IMR-90 (cell line): Measurements from ENCODE around the gene ZSCAN18. TPM values are rescaled to one million over a fixed set of nuclear protein-coding genes. Genes with fewer than 3 reads are reported as not detected.

ENCODE experiments used
- ATAC-seq: fragments of 200-7000 bp; cut with Tn5 transposase; 2 replicates; pipeline ENCODE4 v1.9.1; 2020; ENCODE audit warnings: low read depth, mild to moderate bottlenecking, moderate library complexity
- BruUV-seq: library from RNA; stranded (reverse); fragments of 400-500 nt; replicated peaks from 2 replicates; lab custom pipeline; 2021; lab: Mats Ljungman, UMichigan
- CTCF ChIA-PET: fragments of 300-600 bp; formaldehyde crosslinking; extraction: SDS; loops from one replicate; lab custom pipeline; 2021; ENCODE audit warnings: antibody characterized with exemption; lab: Yijun Ruan, JAX
- POLR2A ChIA-PET: fragments of 300-600 bp; sonication (Branson Sonifier 250); formaldehyde crosslinking; loops from one replicate; lab custom pipeline; 2022; ENCODE audit warnings: antibody characterized with exemption; ENCODE audit not compliant: unreplicated experiment; lab: Charles Lee
- DNase-seq: peaks from one replicate; pipeline ENCODE4 v3.0.0; 2013
- H2AFZ ChIP-seq: replicated peaks from 2 replicates; pipeline ENCODE3; 2013; ENCODE audit warnings: low read length, mild to moderate bottlenecking; ENCODE audit not compliant: poor library complexity
- H2AK5ac ChIP-seq: 2 replicates; pipeline ENCODE4 v1.6.1; 2013; ENCODE audit warnings: low read depth, low read length, inconsistent platforms
- H2AK9ac ChIP-seq: replicated peaks from 2 replicates; pipeline ENCODE3; 2013; ENCODE audit warnings: mild to moderate bottlenecking, low read depth, low read length, moderate library complexity; ENCODE audit not compliant: poor library complexity
- H2BK120ac ChIP-seq: 2 replicates; pipeline ENCODE4 v1.6.1; 2013; ENCODE audit warnings: low read depth, low read length, inconsistent platforms
- H2BK15ac ChIP-seq: 3 replicates; pipeline ENCODE4 v1.6.1; 2013; ENCODE audit warnings: low read depth, low read length, inconsistent platforms
- H2BK20ac ChIP-seq: 2 replicates; pipeline ENCODE4 v1.6.1; 2013; ENCODE audit warnings: low read depth, mild to moderate bottlenecking, inconsistent platforms, low read length, moderate library complexity
- H2BK5ac ChIP-seq: 2 replicates; pipeline ENCODE4 v1.6.1; 2013; ENCODE audit warnings: mild to moderate bottlenecking, low read depth, low read length, inconsistent platforms; ENCODE audit not compliant: poor library complexity, severe bottlenecking
- H3K14ac ChIP-seq: replicated peaks from 2 replicates; pipeline ENCODE4 v1.6.1; 2013; ENCODE audit warnings: low read depth, low read length, inconsistent platforms
- H3K18ac ChIP-seq: 2 replicates; pipeline ENCODE4 v1.6.1; 2013; ENCODE audit warnings: low read depth, low read length, control low read depth
- H3K23ac ChIP-seq: 2 replicates; pipeline ENCODE4 v1.6.1; 2013; ENCODE audit warnings: low read depth, low read length, inconsistent platforms
- H3K27ac ChIP-seq: 2 replicates; pipeline ENCODE4 v1.5.1; 2013; ENCODE audit warnings: mild to moderate bottlenecking, control low read depth, low read length; ENCODE audit not compliant: insufficient read depth
- H3K27me3 ChIP-seq: 2 replicates; pipeline ENCODE4 v1.6.1; 2013; ENCODE audit warnings: low read length; ENCODE audit not compliant: control insufficient read depth, insufficient read depth
- H3K36me3 ChIP-seq: 2 replicates; pipeline ENCODE4 v1.6.1; 2013; ENCODE audit warnings: low read length, mixed read lengths; ENCODE audit not compliant: control insufficient read depth, insufficient read depth
- H3K4ac ChIP-seq: 2 replicates; pipeline ENCODE4 v1.6.1; 2013; ENCODE audit warnings: low read depth, low read length, inconsistent platforms
- H3K4me1 ChIP-seq: 2 replicates; pipeline ENCODE4 v1.6.1; 2013; ENCODE audit warnings: low read length, mixed read lengths; ENCODE audit not compliant: control insufficient read depth, insufficient read depth
- H3K4me2 ChIP-seq: 2 replicates; pipeline ENCODE4 v1.6.1; 2013; ENCODE audit warnings: low read depth, mild to moderate bottlenecking, control low read depth, low read length, moderate library complexity
- H3K4me3 ChIP-seq: 2 replicates; pipeline ENCODE4 v1.5.1; 2013; ENCODE audit warnings: low read depth, mild to moderate bottlenecking, control low read depth, low read length, moderate library complexity; ENCODE audit not compliant: insufficient read depth
- H3K56ac ChIP-seq: 2 replicates; pipeline ENCODE4 v1.6.1; 2013; ENCODE audit warnings: low read length, inconsistent platforms; ENCODE audit not compliant: insufficient read depth; ENCODE audit errors: extremely low read depth
- H3K79me1 ChIP-seq, 2 experiments: 2 replicates each; pipeline ENCODE4 v1.6.1; 2013; ENCODE audit warnings: low read length in 2 of 2, inconsistent platforms in 1 of 2, low read depth in 1 of 2
- H3K9ac ChIP-seq: 2 replicates; pipeline ENCODE4 v1.6.1; 2013; ENCODE audit warnings: low read depth, low read length, control low read depth
- H3K9me1 ChIP-seq: 2 replicates; pipeline ENCODE4 v1.6.1; 2013; ENCODE audit warnings: low read length, inconsistent platforms; ENCODE audit not compliant: insufficient read depth
- H3K9me3 ChIP-seq: 2 replicates; pipeline ENCODE4 v1.6.1; 2013; ENCODE audit warnings: low read length; ENCODE audit not compliant: control insufficient read depth, insufficient read depth
- H4K20me1 ChIP-seq: 2 replicates; pipeline ENCODE4 v1.6.1; 2013; ENCODE audit warnings: low read length, inconsistent platforms; ENCODE audit not compliant: insufficient read depth
- H4K5ac ChIP-seq: 2 replicates; pipeline ENCODE4 v1.6.1; 2013; ENCODE audit warnings: mild to moderate bottlenecking, low read depth, low read length, control low read depth
- H4K8ac ChIP-seq, 2 experiments: 2 replicates each; pipeline ENCODE4 v1.6.1; 2013; ENCODE audit warnings: low read depth in 2 of 2, low read length in 2 of 2, control low read depth in 1 of 2, inconsistent platforms in 1 of 2
- H4K91ac ChIP-seq: 2 replicates; pipeline ENCODE4 v1.6.1; 2013; ENCODE audit warnings: low read depth, low read length, inconsistent platforms; ENCODE audit not compliant: insufficient read depth
- BHLHE40 ChIP-seq: fragments of 150-350 bp; IDR thresholded peaks from 2 replicates; pipeline ENCODE4 v1.6.1; 2016; ENCODE audit warnings: mild to moderate bottlenecking, low read depth, low read length
- CEBPB ChIP-seq: IDR thresholded peaks from 2 replicates; pipeline ENCODE4 v1.6.1; 2012; ENCODE audit warnings: low read depth, low read length, improper control_type of control experiment
- CHD1 ChIP-seq: IDR thresholded peaks from 2 replicates; pipeline ENCODE4 v1.6.1; 2012; ENCODE audit warnings: low read depth, low read length, improper control_type of control experiment
- CTCF ChIP-seq: conservative IDR thresholded peaks from 2 replicates; pipeline ENCODE4 v1.5.1; 2012; ENCODE audit warnings: mild to moderate bottlenecking, low read depth, low read length, improper control_type of control experiment
- ELK1 ChIP-seq: fragments of 150-350 bp; IDR thresholded peaks from 2 replicates; pipeline ENCODE4 v1.6.1; 2016; ENCODE audit warnings: low read depth, mild to moderate bottlenecking, low read length, moderate library complexity, borderline replicate concordance
- FOS ChIP-seq: fragments of 150-350 bp; IDR thresholded peaks from 2 replicates; pipeline ENCODE4 v1.6.1; 2016; ENCODE audit warnings: low read depth, low read length
- MAFK ChIP-seq: IDR thresholded peaks from 2 replicates; pipeline ENCODE4 v1.6.1; 2012; ENCODE audit warnings: low read depth, low read length, improper control_type of control experiment
- MAZ ChIP-seq: IDR thresholded peaks from 2 replicates; pipeline ENCODE4 v1.6.1; 2012; ENCODE audit warnings: low read depth, mild to moderate bottlenecking, low read length, improper control_type of control experiment, moderate library complexity, borderline replicate concordance
- MXI1 ChIP-seq: IDR thresholded peaks from 2 replicates; pipeline ENCODE4 v1.6.1; 2012; ENCODE audit warnings: low read depth, mild to moderate bottlenecking, low read length, moderate library complexity, borderline replicate concordance
- NFE2L2 ChIP-seq: fragments of 150-350 bp; IDR thresholded peaks from 2 replicates; pipeline ENCODE4 v1.6.1; 2016; ENCODE audit warnings: low read depth, mild to moderate bottlenecking, low read length
- POLR2A ChIP-seq: IDR thresholded peaks from 2 replicates; pipeline ENCODE4 v1.6.1; 2012; ENCODE audit warnings: mild to moderate bottlenecking, low read depth, low read length
- RAD21 ChIP-seq: IDR thresholded peaks from 2 replicates; pipeline ENCODE4 v1.6.1; 2012; ENCODE audit warnings: low read length, improper control_type of control experiment
- RCOR1 ChIP-seq: IDR thresholded peaks from 2 replicates; pipeline ENCODE4 v1.6.1; 2012; ENCODE audit warnings: mild to moderate bottlenecking, low read length, improper control_type of control experiment; ENCODE audit not compliant: insufficient replicate concordance
- RFX5 ChIP-seq: IDR thresholded peaks from 2 replicates; pipeline ENCODE4 v1.8.0; 2012; ENCODE audit warnings: low read depth, mild to moderate bottlenecking, low read length, moderate library complexity
- WGBS, 2 experiments: methylation state at CpG; one replicate each; pipeline versions ENCODE4 v1.1.5 to v1.1.7; 2013; ENCODE audit warnings: missing lambda C conversion rate in 2 of 2; ENCODE audit not compliant: insufficient read length in 1 of 2; ENCODE audit errors: extremely low coverage in 2 of 2; 5-methylcytosine and 5-hydroxymethylcytosine counted together
- dilution Hi-C: fragments of 300-500 bp; cut with HindIII; formaldehyde crosslinking; loops from one replicate; pipeline ENCODE4 v1.14.3; 2018; ENCODE audit warnings: low sequenced_read_pairs; ENCODE audit not compliant: unreplicated experiment
- in situ Hi-C: fragments of 300-500 bp; cut with MboI; formaldehyde crosslinking; loops from 3 replicates; pipeline ENCODE4 v1.14.3; 2019; ENCODE audit warnings: low sequenced_read_pairs, inconsistent platforms, mixed read lengths
- intact Hi-C: fragments of 100-400 bp; cut with micrococcal nuclease; formaldehyde crosslinking; loops from 2 replicates; pipeline ENCODE4 v1.10.0; 2022
- polyA plus RNA-seq, 3 experiments: library from polyadenylated mRNA; depleted of rRNA; stranded (reverse); fragments of >200 nt; gene quantifications; 2 replicates each; pipeline ENCODE4 v1.2.3, GENCODE V29; 2012; ENCODE audit warnings: low replicate concordance in 1 of 3
- total RNA-seq: library from RNA; depleted of rRNA; stranded (reverse); fragments of >200 nt; gene quantifications from 2 replicates; pipeline ENCODE4 v1.2.3, GENCODE V29; 2012

Gene ZSCAN18
- total and polyA plus RNA-seq, 2 of the 4 experiments (the other 2 are of a cell fraction): 3.0 to 8.2 TPM

GRCh38 chr19:58123354-58123753 lies 25.3 kb upstream of the ZSCAN18 start:
- no peak overlapping the region for H3K18ac ChIP-seq
- DNase-seq: no peak
- H3K27ac ChIP-seq: no peak overlapping the region
- H3K36me3 ChIP-seq: peaks cover 20% of the 10 kb centered on the region
- no peak overlapping the region for H3K23ac ChIP-seq
- no peak overlapping the region for H3K9ac ChIP-seq
- no peak overlapping the region for H2BK120ac ChIP-seq
- in situ Hi-C loops (no loop called here), intact Hi-C loops (no loop called here), dilution Hi-C loops (no loop called here)
- WGBS, 2 experiments: 26% methylated on average over 2 of the region's 5 CpGs; no CpG with 5 or more reads in 1 of the 2 experiments
- H3K4me1 ChIP-seq: no peaks in the 10 kb centered on the region
- no peak overlapping the region for H3K4me3 ChIP-seq
- no peak for ATAC-seq
- TF ChIP-seq CTCF (no peak), RAD21 (no peak), BHLHE40 (no peak), RFX5 (no peak), RCOR1 (no peak), MXI1 (no peak), POLR2A (no peak), MAFK (no peak), FOS (no peak), NFE2L2 (no peak), ELK1 (no peak), CEBPB (no peak), MAZ (no peak), CHD1 (no peak)
- H3K79me1 ChIP-seq: no peaks in the 10 kb centered on the region; a peak in 1 of 4 replicates
- H2BK5ac ChIP-seq: no peak overlapping the region
- H3K27me3 ChIP-seq: no peaks in the 10 kb centered on the region
- peaks cover 86% of the 10 kb centered on the region for H3K9me3 ChIP-seq
- H4K8ac ChIP-seq: no peak overlapping the region
- ChIA-PET CTCF (no interaction called here), POLR2A (no interaction called here)
- no peak overlapping the region for H3K14ac ChIP-seq
- H2AK9ac ChIP-seq: no peak overlapping the region
- no peak overlapping the region for H2BK15ac ChIP-seq
- no peak overlapping the region for H4K91ac ChIP-seq
- H3K4me2 ChIP-seq: no peak overlapping the region
- BruUV-seq: no TSS peak
- H3K56ac ChIP-seq: no peak overlapping the region
- H2AK5ac ChIP-seq: no peak overlapping the region
- H2BK20ac ChIP-seq: no peak overlapping the region
- H3K4ac ChIP-seq: no peak overlapping the region
- H4K5ac ChIP-seq: no peak overlapping the region
- no peaks in the 10 kb centered on the region for H4K20me1 ChIP-seq
- no peaks in the 10 kb centered on the region for H3K9me1 ChIP-seq
- no peak overlapping the region for H2AFZ ChIP-seq
